Dedifferentiated amniotic fluid mesenchymal stem cell (primary cell): ENCODE measurements around the gene ARHGAP31.
A peak's percentile ranks its signal among the peaks of the same experiment; 100 is the strongest.
"Not testable (repeated sequence)": the region's sequence is repeated elsewhere in the genome, so short reads cannot be mapped to it uniquely, and the experiment has no call there.

Source experiments
- DNase-seq: peaks from one replicate; pipeline ENCODE4 v3.0.0-alpha.2; 2016; ENCODE audit errors: extremely low spot score

ARHGAP31 gene

GRCh38 chr3:119293871-119294695 is at the start of gene ARHGAP31:
Gene ARHGAP31, plus strand, starts transcription at chr3:119294383. Its CDS starts 522 bp downstream, at chr3:119294905.
- DNase-seq, result peak; percentile 38

DNA sequence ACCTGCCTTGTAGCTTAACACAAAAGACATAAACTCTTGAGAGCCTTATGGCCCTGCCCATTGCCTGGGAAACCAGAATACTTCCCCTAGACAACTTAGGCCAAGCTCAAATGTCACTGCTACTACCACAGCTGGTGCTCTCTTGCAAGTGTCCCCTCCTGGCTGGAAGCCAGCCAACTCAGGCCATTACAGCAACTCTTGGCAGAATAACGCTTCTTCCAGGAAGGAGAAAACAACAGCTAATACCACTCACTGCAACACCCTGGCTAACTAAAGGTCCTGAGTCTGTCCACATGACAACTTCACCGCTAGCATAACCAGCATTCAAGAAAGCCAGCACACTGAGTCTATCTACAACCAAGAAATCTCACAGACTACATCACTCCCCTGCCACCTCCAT is 48.4 kb upstream of the ARHGAP31 start:
- DNase-seq, result no peak

GRCh38 chr3:119255214-119255613 is 39.0 kb upstream of the ARHGAP31 start:
- DNase-seq, result no peak

DNA sequence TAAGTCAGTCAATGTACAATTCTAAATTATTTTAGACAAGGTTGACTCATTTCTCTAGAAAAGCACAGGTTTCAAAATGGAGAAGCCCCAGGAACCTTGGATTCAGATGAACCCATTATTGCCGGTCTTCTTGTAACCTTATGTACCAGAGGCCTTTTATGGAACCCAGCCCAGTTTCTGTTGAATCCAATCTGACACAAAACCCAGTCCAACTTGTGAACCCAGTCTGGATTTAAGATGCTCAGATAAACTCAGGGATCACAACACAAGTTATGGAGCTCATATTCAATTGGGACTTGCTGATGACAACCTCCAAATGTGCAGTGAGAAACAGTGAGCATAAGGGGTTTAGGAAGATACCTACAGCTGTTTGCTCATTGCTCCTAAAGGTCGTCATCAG is 37.1 kb upstream of the ARHGAP31 start:
- no peak for DNase-seq

DNA sequence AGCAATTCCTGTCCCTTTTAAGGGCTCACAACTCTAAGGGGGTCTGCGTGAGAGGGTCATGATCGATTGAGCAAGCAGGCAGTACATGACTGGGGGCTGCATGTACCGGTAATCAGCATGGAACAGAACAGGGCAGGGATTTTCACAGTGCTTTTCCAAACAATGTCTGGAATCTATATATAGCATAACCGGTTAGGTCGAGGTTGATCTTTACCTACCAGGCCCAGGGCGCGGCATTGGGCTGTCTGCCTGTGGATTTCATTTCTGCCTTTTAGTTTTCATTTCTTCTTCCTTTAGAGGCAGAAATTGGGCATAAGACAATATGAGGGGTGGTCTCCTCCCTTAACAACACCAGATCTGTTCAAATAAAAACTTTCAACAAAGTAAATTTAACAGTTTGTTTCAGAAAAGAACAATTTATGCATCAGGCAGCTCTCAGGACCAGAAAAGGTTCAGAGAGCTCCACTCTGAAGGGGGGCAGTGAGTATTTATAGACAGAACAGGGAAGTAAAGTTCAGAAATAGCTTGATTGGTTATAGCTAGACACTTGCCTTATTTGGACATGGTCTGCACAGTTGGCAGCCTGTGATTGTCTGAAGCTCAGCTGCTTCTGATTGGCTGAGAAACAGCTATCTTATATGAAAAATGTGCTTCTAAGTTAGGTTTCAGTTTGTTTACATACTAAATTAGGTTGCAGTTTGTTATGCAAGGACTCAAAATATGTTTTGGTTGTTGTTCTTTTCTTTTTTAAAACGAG is 36.4 kb upstream of the ARHGAP31 start:
- peak; percentile 67 for DNase-seq

DNA sequence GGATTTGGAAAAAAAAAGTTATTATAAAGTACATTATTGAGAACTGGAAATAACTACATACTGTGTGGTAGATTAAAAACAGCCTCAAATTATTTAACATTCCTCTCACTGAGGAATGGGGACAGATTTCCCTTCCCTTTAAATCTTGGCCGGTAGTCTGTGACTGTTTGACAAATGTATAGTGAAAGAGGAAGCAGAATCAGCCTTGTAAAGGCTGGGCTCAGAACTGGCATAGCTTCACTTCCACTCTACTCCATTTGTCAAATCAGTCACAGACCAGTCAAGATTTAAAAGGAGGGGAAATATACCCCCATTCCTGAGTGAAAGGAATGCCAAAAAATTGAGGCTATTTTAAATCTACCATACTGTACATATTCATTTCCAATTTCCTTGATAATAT is 35.3 kb upstream of the ARHGAP31 start:
- DNase-seq, result no peak

DNA sequence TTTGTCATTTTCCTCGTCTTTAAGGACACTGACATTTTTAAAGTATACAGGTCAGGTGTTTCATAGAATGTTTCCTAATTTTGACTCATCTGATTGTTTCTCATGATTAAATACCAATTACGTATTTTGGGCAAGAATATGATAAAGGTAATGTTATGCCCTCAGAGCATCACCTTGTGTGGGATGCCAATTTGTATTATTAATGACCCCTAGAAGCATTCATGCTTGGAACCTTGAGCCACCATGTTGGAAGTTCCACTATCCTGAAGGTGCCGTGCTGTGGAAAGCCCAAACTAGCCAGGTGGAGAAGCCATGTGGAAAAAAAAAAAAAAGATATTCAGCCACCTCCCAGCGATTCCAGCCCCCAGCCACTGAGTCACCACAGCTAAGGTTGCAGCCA is 34.4 kb upstream of the ARHGAP31 start:
- DNase-seq, result no peak

GRCh38 chr3:119261055-119261454 is 33.1 kb upstream of the ARHGAP31 start:
- DNase-seq, result no peak

DNA sequence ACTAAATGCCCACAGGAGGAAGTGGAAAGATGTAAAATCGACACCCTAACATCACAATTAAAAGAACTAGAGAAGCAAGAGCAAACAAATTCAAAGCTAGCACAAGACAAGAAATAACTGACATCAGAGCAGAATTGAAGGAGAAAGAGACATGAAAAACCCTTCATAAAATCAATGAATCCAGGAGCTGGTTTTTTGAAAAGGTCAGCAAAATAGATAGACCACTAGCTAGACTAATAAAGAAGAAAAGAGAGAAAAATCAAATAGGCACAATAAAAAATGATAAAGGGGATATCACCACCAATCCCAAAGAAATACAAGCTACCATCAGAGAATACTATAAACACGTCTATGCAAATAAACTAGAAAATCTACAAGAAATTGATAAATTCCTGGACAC is 24.0 kb upstream of the ARHGAP31 start:
- DNase-seq, result not testable (repeated sequence)

GRCh38 chr3:119276680-119277079 is 17.5 kb upstream of the ARHGAP31 start:
- DNase-seq, result no peak

- no peak for DNase-seq
Observed at GRCh38 chr3:119279101-119279554, 15.1 kb upstream of the ARHGAP31 start.

DNA sequence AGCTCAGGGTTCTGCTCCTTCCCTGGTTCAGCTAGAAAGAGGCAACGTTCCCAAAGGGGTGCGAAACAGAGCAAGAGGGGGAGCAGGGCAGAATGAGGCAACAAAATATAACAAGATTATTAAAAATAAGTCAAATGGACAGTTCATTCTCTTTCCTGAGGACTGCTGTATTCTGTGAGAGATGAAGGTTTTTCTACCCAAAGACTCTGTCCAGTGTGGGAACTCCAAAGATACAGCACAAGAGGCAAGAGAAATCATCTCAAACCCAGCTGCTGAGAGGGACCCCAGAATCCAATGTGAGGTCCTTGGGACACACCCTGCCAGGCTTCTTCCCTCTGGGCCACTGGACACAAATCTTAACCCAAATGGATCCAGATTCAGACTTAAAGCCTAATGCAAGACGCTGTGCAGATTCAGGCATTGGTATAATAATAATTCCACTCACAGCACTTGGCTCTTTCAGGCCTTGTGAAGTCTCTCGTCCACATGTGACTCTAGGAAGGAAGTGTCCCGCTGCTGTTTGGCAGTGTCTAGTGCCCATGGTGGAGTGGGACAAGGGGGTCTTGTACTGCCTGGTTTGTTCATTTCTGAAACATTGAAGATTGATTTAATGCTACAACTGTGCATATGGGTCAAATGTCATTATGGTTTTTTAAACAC is 14.5 kb upstream of the ARHGAP31 start:
- no peak for DNase-seq

DNA sequence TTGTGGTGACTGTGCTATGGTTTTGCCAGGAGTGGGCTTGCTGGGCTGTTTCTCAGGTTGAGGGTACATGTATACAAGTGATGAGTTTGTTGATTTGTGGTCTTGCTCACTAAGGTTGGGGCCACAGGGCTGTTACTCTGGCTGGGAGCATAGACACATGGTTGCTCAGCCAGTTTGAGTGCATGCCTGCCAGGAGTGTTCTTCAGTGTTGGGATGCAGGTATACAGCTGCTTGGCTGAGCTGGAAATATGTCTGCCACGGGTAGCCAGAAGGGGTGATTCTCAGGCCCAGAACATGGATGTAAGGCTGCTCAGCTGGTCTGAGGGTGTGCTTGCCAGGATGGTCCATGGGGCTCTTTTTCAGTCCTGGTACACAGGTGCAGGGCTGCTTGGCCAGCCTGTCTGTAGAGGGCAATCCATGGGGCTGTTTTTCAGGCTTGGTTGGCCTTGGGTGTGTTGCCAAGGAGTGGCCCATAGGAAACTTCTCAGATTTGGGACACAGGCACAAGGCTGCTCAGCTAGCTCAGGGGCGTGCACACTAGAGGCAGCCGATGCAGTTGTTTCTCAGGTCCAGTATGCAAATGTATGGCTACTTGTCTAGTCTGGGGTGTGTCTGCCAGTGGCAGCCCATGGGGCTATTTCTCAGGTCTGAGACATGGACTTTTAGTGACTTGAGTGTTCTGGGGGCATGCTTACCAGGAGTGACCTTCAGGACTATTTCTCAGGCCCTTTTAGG is 5.3 kb upstream of the ARHGAP31 start:
- no peak for DNase-seq

GRCh38 chr3:119289404-119289770 is 4.8 kb upstream of the ARHGAP31 start:
- no peak for DNase-seq

DNA sequence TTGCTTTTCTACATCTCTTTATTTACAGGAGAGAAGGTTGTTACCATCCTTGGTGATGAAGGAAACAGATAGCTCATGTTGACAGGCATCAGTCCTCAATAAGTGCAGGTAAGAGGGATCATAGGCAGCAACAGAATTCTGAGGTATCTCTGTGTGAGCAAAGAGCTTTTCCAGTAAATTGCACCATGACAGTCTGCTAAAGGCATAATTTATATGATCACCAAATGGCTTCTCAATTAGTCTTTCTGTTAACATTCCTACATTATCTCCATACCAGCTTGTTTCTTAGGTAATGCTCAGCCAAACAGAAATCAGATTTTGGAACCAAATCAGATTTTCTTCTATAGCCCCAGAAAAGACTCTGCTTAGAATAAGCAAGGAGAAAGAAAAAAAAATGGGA is 3.6 kb upstream of the ARHGAP31 start:
- DNase-seq, result no peak

DNA sequence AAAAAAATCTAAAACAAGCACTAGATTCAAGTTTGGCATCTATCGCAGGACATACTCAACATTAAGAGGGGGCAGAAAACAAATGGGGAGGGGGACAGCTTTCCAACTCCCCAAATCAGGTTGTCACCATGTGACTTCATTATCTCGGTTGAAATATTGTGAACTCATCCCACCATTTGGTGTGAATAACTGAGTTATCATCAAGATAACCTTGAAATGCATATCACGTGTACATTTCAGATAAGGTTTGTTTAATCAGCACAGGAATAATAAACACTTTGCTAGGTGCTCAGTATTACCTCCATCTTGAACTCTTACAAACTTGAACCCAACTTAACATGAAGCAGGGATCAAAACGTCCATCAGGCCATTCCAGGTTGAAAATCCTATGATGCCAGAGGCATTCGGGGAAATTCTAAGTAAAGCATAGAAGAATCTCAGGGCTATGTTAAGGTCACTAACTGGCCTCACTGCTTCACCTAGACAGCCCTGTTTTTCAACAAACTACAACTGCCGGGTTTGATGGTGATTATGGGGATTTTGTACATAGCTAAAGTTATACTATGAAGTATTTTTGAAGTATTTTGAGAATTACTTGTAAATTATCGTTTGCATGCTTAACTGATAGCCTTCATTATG is 3.0 kb upstream of the ARHGAP31 start:
- DNase-seq, result no peak

- no peak for DNase-seq
Observed at GRCh38 chr3:119292666-119293065, 1.5 kb upstream of the ARHGAP31 start.

- no peak for DNase-seq
Observed at GRCh38 chr3:119293105-119293870, 895 bp upstream of the ARHGAP31 start.

GRCh38 chr3:119294696-119295671 is 801 bp downstream of the ARHGAP31 start:
- no peak for DNase-seq
